ENCODE results near the gene NHSL1.

NHSL1 gene

DNA sequence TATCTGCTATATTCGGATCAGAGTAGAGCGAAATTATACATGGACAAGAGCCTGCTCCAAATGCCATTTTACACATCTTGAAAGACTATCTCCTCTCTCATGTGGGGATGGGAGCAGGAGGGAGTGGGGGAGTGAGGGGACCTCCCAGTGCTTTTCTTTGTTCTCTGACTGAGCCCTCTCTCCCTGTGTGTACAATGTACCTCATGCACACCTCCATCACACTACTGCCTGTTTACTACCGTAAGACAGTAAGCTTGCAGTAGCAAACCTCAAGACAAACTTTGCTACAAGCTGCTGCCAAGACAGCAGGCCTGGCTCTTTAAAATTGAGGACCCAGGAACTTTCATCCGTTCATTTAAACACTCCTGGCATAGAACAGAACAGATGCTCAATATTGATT, 7.2 kb downstream of the NHSL1 start:
- no peak for DNase-seq

- DNase-seq: no peak
Observed at GRCh38 chr6:138491017-138491416, 8.3 kb downstream of the NHSL1 start.

GRCh38 chr6:138489846-138490245, 9.4 kb downstream of the NHSL1 start:
- DNase-seq: no peak

- DNase-seq: no peak
Observed at GRCh38 chr6:138487102-138487604, 12.1 kb downstream of the NHSL1 start.

GRCh38 chr6:138486249-138487101, 12.8 kb downstream of the NHSL1 start:
- no peak for DNase-seq

DNA sequence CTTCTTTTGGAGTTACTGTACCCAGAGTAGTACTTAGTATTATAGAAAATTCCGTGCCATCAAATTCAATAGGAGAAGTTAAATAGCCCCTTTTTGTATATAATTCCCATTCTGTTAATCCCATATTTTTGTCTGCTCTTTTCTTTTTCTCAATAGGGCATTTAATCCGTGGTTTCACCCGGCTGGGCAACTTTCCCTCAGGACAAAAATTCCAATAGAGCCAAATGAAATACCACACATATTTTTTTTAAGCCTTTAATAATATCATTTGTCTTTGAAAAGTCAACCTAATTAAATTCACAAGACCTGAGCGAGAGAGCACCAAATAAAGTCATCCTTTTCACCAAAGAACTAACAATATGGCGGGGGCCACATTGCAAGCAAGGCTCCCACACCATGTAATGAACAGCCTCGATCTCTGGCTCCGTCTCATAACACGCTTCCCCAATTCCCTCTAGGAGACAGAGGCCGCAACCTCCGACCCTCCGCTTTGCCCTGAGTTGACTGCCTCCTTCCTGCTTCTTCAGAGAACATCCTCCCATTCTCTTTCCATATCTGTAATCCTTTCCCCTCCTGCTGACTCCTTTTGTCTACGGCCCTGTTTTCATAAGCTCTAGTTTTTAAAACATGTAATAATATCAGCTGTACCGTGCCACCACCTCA, 13.6 kb downstream of the NHSL1 start:
- no peak for DNase-seq

- no peak for DNase-seq
Observed at GRCh38 chr6:138485005-138485545, 14.2 kb downstream of the NHSL1 start.

GRCh38 chr6:138484018-138484731, 15.1 kb downstream of the NHSL1 start:
- no peak for DNase-seq

DNA sequence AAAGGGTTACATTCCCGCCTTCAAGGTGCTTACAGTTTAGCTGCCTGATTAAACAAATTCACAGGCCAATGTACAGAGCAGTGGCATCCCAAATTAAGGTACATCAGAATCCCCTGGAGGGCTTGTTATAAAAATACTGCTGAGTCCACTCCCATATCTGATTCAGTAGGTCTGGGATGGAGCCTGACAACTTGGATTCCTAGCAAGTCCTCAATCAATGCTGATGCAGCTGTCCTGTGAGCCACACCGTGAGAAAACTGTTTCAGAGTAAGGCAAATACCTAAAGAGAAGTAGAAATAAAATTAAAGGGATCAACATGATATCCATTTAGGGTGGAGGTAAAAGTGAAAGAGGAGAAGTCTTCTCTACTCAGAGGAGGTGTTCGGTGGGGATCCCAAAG, 16.5 kb downstream of the NHSL1 start:
- no peak for DNase-seq

DNA sequence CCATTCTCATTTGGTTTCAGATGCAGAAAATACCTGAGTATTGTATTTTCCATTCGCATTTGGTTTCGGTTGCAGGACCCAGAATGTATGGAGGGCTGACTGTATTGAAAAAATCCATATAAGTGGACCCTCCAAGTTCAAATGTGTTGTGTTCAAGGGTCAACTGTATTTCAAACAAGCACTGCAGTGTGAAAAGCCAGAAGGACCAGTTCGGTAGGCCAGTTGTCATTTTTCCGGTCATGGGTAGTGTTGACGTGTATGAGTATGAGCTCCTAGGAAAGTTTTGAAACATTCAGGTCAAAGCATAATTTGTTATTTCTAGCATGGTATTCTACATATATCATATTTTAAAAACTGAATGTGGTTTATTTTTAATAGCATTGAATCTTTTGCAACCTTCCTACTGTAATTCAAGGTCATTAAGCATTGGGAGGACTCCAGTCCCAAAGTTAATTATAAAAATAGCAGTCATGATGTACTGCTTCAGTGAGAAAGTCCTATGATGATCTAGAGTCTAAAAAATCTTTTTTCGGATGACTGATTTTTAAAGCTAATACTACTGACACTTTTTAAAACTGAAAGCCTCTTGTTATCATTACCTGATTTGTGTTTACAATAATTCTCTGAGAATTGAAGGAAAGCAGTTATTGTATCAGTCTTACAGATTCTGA, 18.9 kb downstream of the NHSL1 start:
- DNase-seq: no peak

GRCh38 chr6:138477913-138478539, 21.3 kb downstream of the NHSL1 start:
- no peak for DNase-seq

DNA sequence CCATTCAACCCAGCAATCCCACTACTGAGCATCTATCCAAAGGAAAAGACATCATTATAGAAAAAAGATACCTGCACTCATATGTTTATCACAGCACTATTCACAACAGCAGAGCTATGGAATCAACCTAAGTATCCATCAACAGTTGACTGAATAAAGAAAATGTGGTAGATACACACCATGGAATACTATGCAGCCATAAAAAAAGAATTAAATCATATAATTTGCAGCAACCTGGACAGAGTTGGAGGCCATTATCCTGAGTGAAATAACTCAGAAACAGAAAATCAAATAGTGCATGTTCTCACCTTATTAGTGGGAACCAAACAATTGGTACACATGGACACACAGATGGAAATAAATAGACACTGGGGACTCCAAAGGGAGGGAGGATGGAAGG, 23.2 kb downstream of the NHSL1 start:
- DNase-seq: no peak

GRCh38 chr6:138473144-138473543, 26.1 kb downstream of the NHSL1 start:
- no peak for DNase-seq

DNA sequence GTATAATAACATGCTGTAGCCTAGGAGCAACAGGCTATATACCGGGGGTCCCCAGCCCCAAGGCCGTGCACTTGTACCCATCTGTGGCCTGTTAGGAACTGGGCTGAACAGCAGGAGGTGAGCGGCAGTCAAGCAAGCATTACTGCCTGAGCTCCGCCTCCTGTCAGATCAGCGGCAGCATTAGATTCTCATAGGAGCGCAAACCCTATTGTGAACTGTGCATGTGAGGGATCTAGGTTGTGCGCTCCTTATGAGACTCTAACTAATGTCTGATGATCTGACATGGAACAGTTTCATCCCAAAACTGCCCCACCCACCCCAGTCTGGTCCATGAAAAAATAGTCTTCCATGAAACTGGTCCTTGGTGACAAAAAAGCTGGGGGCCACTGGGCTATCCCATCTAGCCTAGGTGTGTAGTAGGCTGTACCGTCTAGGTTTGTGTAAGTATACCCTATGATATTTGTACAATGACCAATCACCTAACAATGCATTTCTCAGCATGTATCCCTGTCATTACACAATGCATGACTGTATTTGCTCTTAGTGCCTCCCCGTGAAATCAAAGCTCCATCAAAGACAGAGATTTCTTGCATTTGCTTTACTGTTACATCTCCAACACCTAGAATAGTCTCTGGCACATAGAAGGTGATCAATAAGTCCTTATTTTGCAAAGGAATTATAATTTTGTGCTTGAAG, 30.8 kb downstream of the NHSL1 start:
- DNase-seq: no peak

DNA sequence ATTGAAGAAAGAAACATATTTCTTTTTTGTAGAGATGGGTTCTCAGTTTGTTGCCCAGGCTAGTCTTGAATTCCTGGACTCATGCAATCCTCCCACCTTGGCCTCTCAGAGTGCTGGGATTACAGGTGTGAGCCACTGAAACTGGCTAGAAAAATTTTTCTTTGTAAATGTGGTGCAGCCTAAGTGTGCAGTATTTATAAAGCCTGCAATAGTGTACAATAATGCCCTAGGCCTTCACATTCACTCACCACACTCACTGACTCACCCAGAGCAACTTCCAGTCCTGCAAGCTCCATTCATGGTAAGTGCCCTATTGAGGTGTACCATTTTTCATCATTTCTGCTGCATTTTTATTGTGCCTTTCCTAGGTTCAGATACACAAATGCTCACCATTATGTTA, 31.4 kb downstream of the NHSL1 start:
- DNase-seq: no peak

DNA sequence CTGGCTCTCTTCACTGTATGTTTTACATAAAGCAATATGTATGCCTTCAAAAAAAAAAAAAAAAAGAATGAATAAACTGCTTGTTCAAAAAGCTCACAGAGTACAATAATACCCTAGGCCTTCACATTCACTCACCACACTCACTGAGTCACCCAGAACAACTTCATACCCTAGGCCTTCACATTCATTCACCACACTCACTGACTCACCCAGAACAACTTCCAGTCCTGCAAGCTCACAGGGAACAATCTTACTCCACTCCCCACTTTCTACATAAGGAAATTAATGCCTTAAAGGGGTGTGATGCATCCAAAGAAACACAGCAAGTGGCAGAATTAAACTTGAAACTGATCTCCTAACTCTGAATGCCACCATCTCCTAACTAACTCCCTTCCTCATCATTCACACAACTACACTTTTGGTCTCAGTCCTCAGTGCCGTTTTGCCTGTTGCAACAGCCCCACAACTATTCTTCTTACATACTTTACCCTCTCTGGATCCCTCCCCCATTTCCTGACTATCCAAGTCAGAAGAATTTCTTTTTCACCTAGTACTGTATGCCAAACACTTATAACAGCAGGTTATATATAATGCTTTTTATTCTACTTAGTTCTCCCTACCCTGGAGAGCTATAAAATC, 34.2 kb downstream of the NHSL1 start:
- DNase-seq: no peak

DNA sequence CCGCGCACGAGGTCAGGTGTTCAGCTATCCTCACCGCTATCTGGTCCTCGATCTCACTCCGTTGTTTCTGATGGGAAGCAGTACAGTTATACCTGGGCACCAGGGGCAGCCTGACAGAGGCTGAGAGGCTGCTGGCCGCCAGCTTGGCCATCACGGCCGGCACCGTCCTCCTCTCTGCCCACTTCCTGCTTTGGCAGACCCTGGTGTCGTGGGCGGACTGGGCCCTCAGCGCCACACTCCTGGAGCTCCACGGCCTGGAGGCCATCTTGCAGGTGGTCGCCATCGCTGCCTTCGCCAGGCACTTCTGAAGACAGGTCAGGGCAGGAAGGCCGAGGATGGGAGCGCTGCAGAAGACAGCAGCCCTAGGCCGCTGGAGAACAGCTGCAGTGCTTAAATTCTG, 35.2 kb downstream of the NHSL1 start:
- no peak for DNase-seq

- DNase-seq: no peak
Observed at GRCh38 chr6:138461647-138462046, 37.6 kb downstream of the NHSL1 start.

DNA sequence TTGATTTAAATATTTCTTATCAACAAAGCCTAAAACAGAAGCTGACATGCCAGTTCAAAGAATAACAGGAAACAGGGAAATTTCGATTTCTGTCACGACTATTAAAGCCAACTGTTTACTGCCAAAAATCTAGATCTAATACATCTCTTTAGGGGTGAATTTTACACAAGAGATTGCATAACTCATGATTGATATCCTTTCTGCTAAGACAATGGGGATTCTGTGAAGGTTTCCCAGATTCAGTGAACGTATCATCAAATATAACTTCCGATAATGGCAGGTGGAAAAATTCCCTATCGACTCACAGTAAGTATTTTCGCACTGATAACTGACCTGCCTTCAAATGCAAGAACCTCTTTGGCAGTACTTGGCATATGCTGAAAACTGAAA, 42.9 kb downstream of the NHSL1 start:
- DNase-seq: no peak

DNA sequence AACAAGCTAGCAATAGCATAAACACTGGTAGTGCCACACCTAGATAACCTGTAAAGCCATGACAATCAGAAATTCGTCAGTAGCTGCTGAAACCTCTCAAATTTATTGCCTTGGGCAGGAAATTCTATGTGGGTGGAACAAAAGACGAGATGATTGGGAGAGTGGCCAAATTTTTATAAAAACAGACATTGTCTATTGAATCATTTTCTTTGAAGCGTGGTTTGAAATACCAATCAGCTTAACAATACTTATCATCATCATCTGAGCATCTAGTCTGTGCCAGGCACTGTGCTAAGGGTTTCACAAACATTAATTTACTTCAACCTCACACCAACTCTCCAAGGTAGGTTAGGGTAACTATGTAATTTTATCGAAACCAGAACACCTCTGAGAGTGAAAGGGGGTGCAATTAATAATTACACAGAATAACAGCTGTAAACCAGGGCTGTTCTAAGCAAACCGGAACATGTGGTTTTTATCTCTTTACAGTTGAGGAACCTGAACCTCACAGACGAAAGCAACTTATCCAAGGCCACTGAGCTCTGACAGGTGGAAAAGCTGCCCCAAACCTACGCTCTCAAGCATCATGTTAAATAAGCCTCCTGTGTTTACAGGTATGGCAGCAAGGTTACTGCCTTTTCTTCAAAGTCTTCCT, 43.4 kb downstream of the NHSL1 start:
- no peak for DNase-seq
